SU-DHL-6 (cell line): ENCODE data around the gene GRID2.

ENCODE experiments used
- H2AFZ ChIP-seq: fragments of 200-600 bp; sonication (generic); 2 replicates; pipeline ENCODE4 v1.6.1; 2014; ENCODE audit warnings: low read depth, mild to moderate bottlenecking, moderate library complexity, mixed read lengths, antibody characterized with exemption, low read length; ENCODE audit not compliant: severe bottlenecking
- H3F3A ChIP-seq: fragments of 200-600 bp; shearing (Covaris generic); 2 replicates; pipeline ENCODE4 v1.6.0; 2016; ENCODE audit warnings: antibody characterized with exemption, mild to moderate bottlenecking; ENCODE audit not compliant: insufficient read depth
- H3K27ac ChIP-seq: fragments of 200-600 bp; sonication (generic); 2 replicates; pipeline ENCODE4 v1.5.1; 2016; ENCODE audit warnings: low read depth, mild to moderate bottlenecking, low read length, moderate library complexity, mixed read lengths
- H3K27me3 ChIP-seq: fragments of 200-600 bp; sonication (generic), shearing (Covaris generic); 2 replicates; pipeline ENCODE4 v1.6.0; 2014; ENCODE audit warnings: mild to moderate bottlenecking, low read length
- H3K36me3 ChIP-seq: fragments of 200-600 bp; sonication (generic); 2 replicates; pipeline ENCODE4 v1.6.1; 2014; ENCODE audit warnings: mild to moderate bottlenecking, low read length, mixed read lengths
- H3K4me2 ChIP-seq: fragments of 300-600, 200-600 bp; shearing (Covaris generic), sonication (generic); 2 replicates; pipeline ENCODE4 v1.6.0; 2014; ENCODE audit warnings: low read length, low read depth, mild to moderate bottlenecking; ENCODE audit not compliant: poor library complexity, severe bottlenecking
- H3K4me3 ChIP-seq: fragments of 200-600 bp; sonication (generic); 2 replicates; pipeline ENCODE4 v1.5.1; 2014; ENCODE audit warnings: antibody characterized with exemption, low read length, mild to moderate bottlenecking, mixed read lengths; ENCODE audit not compliant: insufficient read depth, poor library complexity, severe bottlenecking
- H3K79me2 ChIP-seq: fragments of 200-600 bp; sonication (generic); 2 replicates; pipeline ENCODE4 v1.6.1; 2014; ENCODE audit warnings: mild to moderate bottlenecking, low read length, moderate library complexity; ENCODE audit not compliant: insufficient read depth
- H3K9ac ChIP-seq: fragments of 200-600 bp; sonication (generic); 2 replicates; pipeline ENCODE4 v1.7.0; 2014; ENCODE audit warnings: mild to moderate bottlenecking, low read length
- H3K9me2 ChIP-seq: fragments of 200-600 bp; sonication (generic); replicated peaks from 2 replicates; pipeline ENCODE4 v1.6.1; 2014; ENCODE audit warnings: low read length; ENCODE audit not compliant: insufficient read depth
- H3K9me3 ChIP-seq: fragments of 200-600 bp; sonication (generic); 2 replicates; pipeline ENCODE4 v1.6.1; 2014; ENCODE audit warnings: low read length, mixed read lengths; ENCODE audit not compliant: insufficient read depth
- H4K20me1 ChIP-seq: fragments of 200-600 bp; sonication (generic); 2 replicates; pipeline ENCODE4 v1.6.1; 2014; ENCODE audit warnings: low read depth, mild to moderate bottlenecking, antibody characterized with exemption, low read length, moderate library complexity, mixed read lengths
- EZH2phosphoT487 ChIP-seq: fragments of 200-600 bp; sonication (generic), shearing (Covaris generic); conservative IDR thresholded peaks from 2 replicates; pipeline ENCODE4 v1.6.1; 2018; ENCODE audit warnings: mild to moderate bottlenecking, antibody characterized with exemption, low read length, moderate library complexity, mixed read lengths
- TF ChIP-seq, protein P1 (sequence below): fragments of 200-600 bp; sonication (generic); IDR thresholded peaks from one replicate; pipeline ENCODE4 v1.5.1; 2017; ENCODE audit warnings: antibody characterized with exemption, mild to moderate bottlenecking, low read length, moderate library complexity; ENCODE audit not compliant: insufficient read depth, poor library complexity, severe bottlenecking

Gene GRID2

DNA sequence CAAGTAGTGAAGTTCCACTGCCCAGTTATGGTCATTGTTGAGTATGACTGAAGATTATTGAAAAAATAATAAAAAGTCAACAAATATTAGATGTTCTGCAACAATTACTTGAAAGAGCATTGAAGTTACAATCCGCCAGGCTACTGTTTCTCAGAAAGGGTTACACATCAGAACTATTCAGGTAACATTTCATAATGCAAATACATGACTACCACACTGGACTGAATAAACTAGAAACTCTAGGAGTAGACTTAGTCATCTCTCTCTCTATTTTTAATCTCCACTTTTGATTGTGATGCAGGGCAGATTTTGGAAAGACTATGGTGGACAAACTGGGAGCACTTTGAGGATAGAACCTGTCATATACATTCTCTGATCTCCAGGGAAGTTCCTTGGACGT, 776.5 kb downstream of the GRID2 start:
- H3K36me3 ChIP-seq, result no peaks in the 10 kb centered on the region
- no peak for TF ChIP-seq EZH2phosphoT487
- TF ChIP-seq, protein P1, sequence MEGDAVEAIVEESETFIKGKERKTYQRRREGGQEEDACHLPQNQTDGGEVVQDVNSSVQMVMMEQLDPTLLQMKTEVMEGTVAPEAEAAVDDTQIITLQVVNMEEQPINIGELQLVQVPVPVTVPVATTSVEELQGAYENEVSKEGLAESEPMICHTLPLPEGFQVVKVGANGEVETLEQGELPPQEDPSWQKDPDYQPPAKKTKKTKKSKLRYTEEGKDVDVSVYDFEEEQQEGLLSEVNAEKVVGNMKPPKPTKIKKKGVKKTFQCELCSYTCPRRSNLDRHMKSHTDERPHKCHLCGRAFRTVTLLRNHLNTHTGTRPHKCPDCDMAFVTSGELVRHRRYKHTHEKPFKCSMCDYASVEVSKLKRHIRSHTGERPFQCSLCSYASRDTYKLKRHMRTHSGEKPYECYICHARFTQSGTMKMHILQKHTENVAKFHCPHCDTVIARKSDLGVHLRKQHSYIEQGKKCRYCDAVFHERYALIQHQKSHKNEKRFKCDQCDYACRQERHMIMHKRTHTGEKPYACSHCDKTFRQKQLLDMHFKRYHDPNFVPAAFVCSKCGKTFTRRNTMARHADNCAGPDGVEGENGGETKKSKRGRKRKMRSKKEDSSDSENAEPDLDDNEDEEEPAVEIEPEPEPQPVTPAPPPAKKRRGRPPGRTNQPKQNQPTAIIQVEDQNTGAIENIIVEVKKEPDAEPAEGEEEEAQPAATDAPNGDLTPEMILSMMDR, result no peak
- no peaks in the 10 kb centered on the region for H3F3A ChIP-seq
- H3K4me3 ChIP-seq, result no peak overlapping the region
- H3K27me3 ChIP-seq, result no peaks in the 10 kb centered on the region
- H4K20me1 ChIP-seq, result no peaks in the 10 kb centered on the region
- no peaks in the 10 kb centered on the region for H3K79me2 ChIP-seq
- H3K9me3 ChIP-seq, result no peaks in the 10 kb centered on the region
- no peaks in the 10 kb centered on the region for H3K9me2 ChIP-seq
- no peak overlapping the region for H3K4me2 ChIP-seq
- H2AFZ ChIP-seq, result no peak overlapping the region
- no peak overlapping the region for H3K9ac ChIP-seq
- H3K27ac ChIP-seq, result no peak overlapping the region

DNA sequence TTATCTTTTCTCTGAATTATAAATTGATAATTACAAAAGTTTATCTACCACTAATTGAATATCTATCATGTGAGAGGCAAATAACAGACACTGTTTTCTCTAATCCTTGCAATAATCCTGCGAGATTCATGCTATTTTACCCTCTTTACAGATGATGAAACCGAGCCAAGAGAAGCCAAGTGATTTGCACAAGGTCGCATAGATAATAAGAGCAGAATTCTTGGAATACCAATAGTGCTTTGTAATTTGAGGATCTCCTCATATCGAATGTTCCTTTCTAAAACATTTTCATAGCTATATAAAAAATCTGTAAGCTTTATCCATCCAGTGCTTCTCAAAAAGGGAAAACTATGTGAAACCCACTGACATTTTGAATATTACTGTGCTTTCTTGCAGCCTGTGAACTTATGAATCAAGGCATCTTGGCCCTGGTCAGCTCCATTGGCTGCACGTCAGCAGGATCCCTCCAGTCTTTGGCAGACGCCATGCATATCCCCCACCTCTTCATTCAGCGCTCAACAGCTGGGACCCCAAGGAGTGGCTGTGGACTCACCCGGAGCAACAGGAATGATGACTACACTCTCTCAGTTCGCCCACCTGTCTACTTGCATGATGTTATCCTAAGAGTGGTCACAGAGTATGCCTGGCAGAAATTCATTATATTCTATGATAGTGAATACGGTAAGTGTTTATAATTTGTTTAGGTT, 781.0 kb downstream of the GRID2 start:
- Histone ChIP-seq H3K79me2 (no peaks in the 10 kb centered on the region), H2AFZ (no peak overlapping the region), H3K9ac (no peak overlapping the region), H3F3A (no peaks in the 10 kb centered on the region), H3K27ac (no peak overlapping the region), H3K9me2 (no peaks in the 10 kb centered on the region), H3K9me3 (no peaks in the 10 kb centered on the region), H3K36me3 (no peaks in the 10 kb centered on the region), H3K4me2 (no peak overlapping the region), H4K20me1 (no peaks in the 10 kb centered on the region), H3K4me3 (no peak overlapping the region), H3K27me3 (no peaks in the 10 kb centered on the region)
- TF ChIP-seq, protein P1, result no peak
- TF ChIP-seq EZH2phosphoT487, result no peak

DNA sequence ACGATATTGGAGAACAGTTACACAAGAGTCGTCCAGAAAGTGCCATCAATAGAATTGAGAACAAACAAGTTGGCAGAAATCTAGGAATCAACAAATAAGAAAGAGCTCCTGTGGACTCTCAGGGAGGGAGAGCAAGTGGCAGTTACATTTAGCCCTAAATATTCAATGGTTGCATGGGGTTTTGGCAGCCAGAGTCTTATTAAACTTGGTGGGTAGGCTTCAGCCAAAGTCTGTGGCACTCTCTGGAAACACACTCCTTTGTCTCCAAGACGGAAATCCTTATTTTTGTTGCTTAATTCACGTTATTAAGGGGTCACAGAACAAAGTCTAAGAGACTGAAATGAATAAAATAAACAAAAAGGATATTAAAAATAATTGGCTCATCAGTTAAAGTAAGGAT, 782.6 kb downstream of the GRID2 start:
- Histone ChIP-seq H3K4me2 (no peak overlapping the region), H2AFZ (no peak overlapping the region), H3K9ac (no peak overlapping the region), H3K4me3 (no peak overlapping the region), H3K9me2 (no peaks in the 10 kb centered on the region), H4K20me1 (no peaks in the 10 kb centered on the region), H3K36me3 (no peaks in the 10 kb centered on the region), H3K27me3 (no peaks in the 10 kb centered on the region), H3F3A (no peaks in the 10 kb centered on the region), H3K27ac (no peak overlapping the region), H3K9me3 (no peaks in the 10 kb centered on the region), H3K79me2 (no peaks in the 10 kb centered on the region)
- no peak for TF ChIP-seq EZH2phosphoT487
- TF ChIP-seq, protein P1, result no peak
